SKM-1 (cell line): ENCODE data around the gene GRM8.

ENCODE experiments used
- DNase-seq: peaks from one replicate; lab custom pipeline; 2025; ENCODE audit not compliant: unreplicated experiment; lab: John Stamatoyannopoulos, UW

Gene GRM8

GRCh38 chr7:126450269-126450671 is 802.5 kb downstream of the GRM8 start:
- DNase-seq = no peak

DNA sequence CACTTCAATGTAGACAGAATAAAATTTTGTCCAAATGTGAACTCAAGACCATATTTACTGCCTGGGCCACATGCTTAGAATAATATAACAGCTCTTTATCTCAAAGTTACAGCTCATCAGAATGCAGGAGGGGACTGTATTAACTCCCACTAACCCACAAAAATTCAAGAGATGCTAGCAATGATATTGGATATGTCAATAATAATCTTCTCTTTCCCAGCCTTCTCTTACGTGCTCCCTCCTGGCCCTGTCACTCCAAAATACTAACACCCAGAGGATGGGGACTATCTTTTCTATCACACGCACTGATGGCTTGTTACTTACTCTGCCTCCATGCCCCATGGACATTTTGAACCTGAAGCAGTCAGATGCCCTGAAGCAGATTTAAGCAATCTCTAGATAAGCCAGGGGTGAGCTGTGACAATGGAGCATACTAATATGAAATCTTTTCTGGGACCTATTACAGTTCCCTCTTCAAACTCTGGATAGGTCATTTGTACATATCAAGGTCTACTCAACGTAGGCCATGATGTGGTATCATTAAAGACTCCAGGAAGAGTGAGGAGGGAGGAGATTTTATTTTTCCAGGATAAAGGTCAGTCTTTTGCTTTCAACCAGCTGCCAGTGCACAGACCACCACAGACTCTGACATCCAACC is 803.0 kb downstream of the GRM8 start:
- DNase-seq = no peak

GRCh38 chr7:126447984-126448383 is 804.8 kb downstream of the GRM8 start:
- no peak for DNase-seq

- no peak for DNase-seq
Observed at GRCh38 chr7:126445991-126446390, 806.8 kb downstream of the GRM8 start.

- DNase-seq = no peak
Observed at GRCh38 chr7:126443951-126444350, 808.8 kb downstream of the GRM8 start.

DNA sequence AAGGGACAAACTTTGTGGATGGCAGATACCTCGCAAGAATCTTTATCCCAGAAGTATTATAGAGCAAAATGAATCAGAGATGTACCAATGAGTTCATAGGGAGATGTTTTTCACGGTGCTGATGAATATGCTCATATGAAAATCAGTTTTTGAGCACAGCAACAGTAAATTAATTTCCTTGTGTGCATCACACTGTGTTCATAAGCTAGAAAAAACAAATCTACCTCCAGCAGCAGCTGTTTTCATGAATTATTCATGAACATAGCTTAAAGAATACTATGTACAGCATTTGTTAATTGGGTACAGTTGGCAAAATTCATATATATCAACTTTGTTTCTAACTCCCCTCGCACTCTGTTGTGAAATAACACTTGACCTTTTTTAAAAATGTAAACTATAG is 809.8 kb downstream of the GRM8 start:
- no peak for DNase-seq

DNA sequence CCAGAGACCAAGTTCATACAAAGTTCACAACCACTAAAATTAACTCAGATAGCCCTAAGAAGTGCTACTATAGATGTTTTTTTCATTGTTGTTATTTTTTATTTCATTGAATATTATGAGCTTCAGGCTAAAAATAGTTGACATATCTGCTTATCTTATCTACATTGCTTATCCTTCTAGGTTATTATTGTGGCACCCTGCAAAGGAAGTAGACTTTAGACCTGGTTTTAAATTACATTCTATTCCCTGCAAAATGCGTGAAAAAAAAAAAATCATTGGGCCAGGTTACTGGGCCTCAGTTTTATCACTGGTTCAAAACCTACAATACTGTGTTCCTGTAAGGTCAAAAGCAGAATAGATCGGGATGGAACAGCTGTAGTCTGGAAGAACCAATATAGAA is 811.0 kb downstream of the GRM8 start:
- no peak for DNase-seq

DNA sequence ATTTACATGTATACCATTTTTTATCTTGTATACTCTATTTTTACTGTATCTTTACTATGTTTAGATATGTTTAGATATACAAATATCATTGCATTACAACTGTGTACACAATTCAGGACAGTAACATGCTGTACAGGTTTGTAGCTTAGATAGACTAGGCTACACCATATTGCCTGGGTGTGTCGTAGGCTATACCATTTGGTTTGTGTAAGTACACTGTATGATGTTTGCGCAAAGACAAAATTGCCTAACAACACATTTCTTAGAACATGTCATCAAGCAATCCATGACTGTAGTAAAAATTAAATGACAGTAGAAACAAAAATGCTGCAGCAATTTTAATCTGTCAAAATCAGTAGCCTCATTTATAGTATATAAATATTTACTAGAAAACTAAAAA is 812.2 kb downstream of the GRM8 start:
- no peak for DNase-seq

DNA sequence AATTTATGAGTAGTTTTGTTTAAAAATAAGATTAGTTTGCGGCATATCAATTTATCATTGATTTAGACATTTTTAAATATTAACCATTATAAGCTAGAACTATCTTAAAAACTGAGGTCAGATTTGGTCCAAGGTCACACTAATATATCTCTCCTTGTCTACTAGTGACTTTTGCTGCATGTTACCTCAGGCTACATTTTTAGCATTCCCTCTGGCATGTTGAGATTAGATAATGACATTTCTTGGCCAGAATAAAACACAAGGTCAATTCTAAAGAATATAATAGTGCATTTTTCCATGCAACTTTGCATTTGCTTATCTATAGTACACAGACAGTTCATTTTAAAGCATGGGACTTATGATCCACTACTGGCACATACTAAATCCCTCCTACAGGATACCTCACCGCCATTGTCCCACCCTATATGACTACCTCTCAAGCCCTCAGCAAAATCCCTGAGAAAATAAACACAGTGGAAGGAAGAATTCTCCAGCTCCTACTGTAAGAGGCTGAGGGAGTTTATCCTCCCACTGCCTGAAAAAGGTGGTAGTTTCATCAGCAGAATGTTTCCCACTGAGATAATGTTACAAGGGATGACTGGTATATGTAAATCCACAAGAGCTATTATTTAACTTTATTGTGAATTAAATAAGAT is 816.4 kb downstream of the GRM8 start:
- DNase-seq = no peak

DNA sequence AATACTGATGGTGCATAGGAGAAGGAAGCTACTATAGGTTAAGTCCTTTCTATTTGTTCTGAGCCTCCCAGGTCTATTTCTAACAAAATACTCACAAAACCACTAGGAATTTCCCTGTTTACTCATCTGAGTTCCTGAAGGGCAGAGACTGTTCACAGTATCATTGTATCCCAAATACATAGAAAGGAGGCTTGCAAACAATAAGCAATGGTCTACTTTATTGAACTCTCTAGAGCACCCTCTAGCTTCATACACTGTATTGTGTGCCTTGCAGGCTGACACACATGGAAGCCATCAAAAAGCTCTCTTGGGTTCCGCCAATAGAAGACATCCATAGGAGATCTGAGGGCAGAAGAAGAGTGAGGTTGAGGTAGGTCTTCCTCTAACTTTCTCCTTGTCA is 826.1 kb downstream of the GRM8 start:
- DNase-seq = no peak

- DNase-seq = no peak
Observed at GRCh38 chr7:126424985-126425384, 827.8 kb downstream of the GRM8 start.

GRCh38 chr7:126419047-126419446 is 833.7 kb downstream of the GRM8 start:
- DNase-seq = no peak

DNA sequence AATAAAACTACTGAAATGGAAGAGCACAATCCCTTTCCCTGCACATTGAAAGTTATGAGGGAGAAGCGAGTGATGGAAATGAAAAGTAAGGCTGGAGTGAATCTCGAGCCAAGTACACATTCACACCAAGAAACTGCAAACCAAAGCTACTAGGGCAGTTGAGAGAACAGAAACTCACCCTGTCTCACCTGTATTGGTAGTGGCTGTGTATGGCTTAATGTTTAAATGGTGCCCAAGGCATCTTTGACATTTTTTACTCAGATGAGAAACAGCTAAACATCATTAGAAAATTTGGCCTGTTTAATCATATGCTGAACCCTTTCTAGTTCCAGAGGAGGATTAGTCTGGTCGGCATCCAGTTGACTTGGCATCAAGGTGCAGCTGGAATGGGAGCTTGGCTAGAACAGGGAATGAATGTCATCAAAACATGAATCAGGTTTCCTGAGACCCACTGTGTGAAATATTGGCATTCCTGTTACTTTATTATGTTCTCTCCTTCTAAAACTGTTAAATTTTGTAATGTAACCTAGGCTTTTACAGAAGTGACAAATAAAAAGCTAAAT is 840.8 kb downstream of the GRM8 start:
- DNase-seq = no peak

DNA sequence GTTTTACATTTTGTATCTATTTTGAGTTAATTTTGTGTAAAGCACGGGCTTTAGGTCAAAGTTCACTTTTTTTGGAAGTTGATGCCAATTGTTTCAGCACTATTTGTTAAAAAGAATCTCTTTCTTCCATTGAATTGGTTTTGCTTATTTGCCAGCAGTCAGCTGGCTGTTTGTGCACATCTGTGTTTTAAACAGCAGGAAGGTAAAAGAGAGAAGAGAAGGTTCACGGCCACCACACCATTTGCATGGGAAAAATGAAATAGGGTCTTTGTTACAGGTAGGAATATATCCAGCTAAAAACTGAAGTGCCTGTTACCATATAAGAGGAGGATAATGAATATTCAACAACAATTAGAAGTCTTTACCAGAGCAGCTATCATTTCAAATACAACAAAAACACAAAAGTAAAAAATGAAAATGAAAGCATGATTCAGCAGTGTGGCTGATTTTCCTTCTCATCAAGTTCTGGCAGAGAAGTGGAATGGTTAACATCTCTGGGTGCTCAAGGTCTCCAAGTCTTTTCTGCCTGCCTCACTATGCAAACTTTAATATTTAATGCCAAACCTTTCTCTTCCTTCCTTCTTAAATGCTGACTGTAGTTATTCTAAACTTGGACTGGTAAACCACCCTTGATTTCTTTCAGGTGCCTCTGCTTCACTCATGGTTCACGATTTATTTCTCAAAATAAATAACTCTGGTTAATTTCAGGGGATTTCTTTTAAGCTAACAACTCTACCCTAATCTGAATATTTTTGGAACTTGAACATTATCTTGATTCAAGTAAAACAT is 841.5 kb downstream of the GRM8 start:
- DNase-seq = no peak

- no peak for DNase-seq
Observed at GRCh38 chr7:126403040-126403439, 849.7 kb downstream of the GRM8 start.

DNA sequence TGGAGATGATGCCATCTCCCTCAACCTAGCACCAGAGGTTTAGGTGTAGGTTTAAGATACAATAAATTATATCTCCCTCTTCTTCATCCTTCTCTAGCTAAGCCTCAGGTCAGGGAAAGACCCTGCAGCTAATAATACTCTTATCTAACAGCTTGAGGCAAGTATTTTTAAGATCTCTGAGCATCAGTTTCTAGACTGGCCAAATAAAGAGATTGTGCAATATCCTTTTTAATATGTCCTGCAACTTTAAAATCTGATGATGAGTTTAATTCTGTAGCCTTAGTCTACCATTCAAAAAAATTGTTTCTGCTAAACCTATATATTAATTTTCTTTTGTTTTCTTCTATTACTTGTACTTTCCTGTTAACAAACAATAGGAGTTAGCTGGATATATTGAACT is 850.8 kb downstream of the GRM8 start:
- no peak for DNase-seq

DNA sequence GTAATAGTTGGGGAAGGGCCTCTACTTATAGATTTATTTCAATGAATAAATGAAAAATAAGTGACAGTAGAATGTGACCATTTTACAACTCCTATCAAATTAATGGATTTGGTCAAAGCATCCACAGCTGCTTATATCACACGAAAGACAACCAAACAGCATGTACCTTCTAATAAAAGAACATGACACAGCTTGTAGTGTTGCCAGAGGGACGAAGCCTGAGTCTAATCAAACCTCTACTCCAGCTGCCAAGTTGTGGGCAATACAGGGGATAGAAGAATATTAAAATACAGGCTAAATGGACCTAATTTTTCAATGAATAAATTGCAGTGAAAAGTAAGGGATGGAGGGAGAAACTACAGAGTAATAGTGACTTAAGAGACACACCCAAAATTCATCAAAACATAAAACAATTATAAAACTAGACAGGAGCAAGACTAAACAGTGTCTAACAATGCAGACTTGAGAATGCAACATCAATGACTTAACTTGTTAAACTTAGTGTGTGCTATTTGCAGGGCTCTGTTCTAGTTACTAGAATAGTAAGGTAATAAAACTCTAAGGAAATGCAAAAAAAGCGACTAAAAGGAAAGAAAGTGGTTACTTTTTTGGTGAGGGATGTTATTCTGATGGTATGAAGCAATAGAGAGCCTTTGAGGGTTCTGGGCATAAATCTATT is 853.8 kb downstream of the GRM8 start:
- no peak for DNase-seq

DNA sequence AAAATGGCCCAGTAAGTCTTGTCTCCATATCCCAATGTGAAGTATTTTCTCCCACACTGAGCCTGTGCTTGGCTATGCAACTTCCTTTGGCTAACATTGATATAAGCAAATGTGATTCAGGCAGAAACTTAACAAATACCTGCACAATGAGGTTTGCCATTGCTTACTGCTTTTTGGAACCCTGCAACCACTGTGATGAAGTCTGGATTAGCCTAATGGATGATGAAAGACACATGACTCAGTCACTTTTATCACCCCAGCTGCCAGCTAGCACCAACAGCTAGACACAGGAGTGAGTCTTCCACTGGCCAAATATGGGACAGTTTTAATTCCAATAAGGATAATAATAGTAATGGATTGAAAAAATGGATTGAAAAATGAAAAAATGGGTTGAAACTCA is 854.5 kb downstream of the GRM8 start:
- no peak for DNase-seq

- no peak for DNase-seq
Observed at GRCh38 chr7:126394406-126394805, 858.3 kb downstream of the GRM8 start.
